ENCODE results near the gene ARVCF.

Gene ARVCF

GRCh38 chr22:19992481-19992911 is 24.1 kb downstream of the ARVCF start:
- DNase-seq (ENCODE audit: low read depth in 2 of 2) = no peak
- H3K4me3 ChIP-seq (replicated peaks in 1 of 2; ENCODE audit: low read depth in 2 of 2, low read length in 2 of 2) = no peak overlapping the region
- no peak for TF ChIP-seq CTCF (IDR thresholded peaks at IDR 0.05; ENCODE audit: low read depth, low read length)

GRCh38 chr22:19991645-19992451 is 24.8 kb downstream of the ARVCF start:
- no peak for DNase-seq (ENCODE audit: low read depth in 2 of 2)
- TF ChIP-seq CTCF (IDR thresholded peaks at IDR 0.05; ENCODE audit: low read depth, low read length) = no peak
- H3K4me3 ChIP-seq (replicated peaks in 1 of 2; ENCODE audit: low read depth in 2 of 2, low read length in 2 of 2) = no peak overlapping the region

GRCh38 chr22:19991395-19991644 is 25.3 kb downstream of the ARVCF start:
- no peak for TF ChIP-seq CTCF (IDR thresholded peaks at IDR 0.05; ENCODE audit: low read depth, low read length)
- no peak overlapping the region for H3K4me3 ChIP-seq (replicated peaks in 1 of 2; ENCODE audit: low read depth in 2 of 2, low read length in 2 of 2)
- DNase-seq (ENCODE audit: low read depth in 2 of 2) = no peak

GRCh38 chr22:19990609-19991394 is 25.8 kb downstream of the ARVCF start:
- H3K4me3 ChIP-seq (replicated peaks in 1 of 2; ENCODE audit: low read depth in 2 of 2, low read length in 2 of 2) = no peak overlapping the region
- no peak for DNase-seq (ENCODE audit: low read depth in 2 of 2)
- TF ChIP-seq CTCF (IDR thresholded peaks at IDR 0.05; ENCODE audit: low read depth, low read length) = no peak

- no peak for DNase-seq (ENCODE audit: low read depth in 2 of 2)
- H3K4me3 ChIP-seq (replicated peaks in 1 of 2; ENCODE audit: low read depth in 2 of 2, low read length in 2 of 2) = no peak overlapping the region
- no peak for TF ChIP-seq CTCF (IDR thresholded peaks at IDR 0.05; ENCODE audit: low read depth, low read length)
These were observed 26.4 kb downstream of the ARVCF start for GRCh38 chr22:19990188-19990587.

- TF ChIP-seq CTCF (IDR thresholded peaks at IDR 0.05; ENCODE audit: low read depth, low read length) = no peak
- no peak for DNase-seq (ENCODE audit: low read depth in 2 of 2)
- no peak overlapping the region for H3K4me3 ChIP-seq (replicated peaks in 1 of 2; ENCODE audit: low read depth in 2 of 2, low read length in 2 of 2)
These were observed 26.9 kb downstream of the ARVCF start for GRCh38 chr22:19989725-19990067.

All from cardiac fibroblast (primary cell).